Right forelimb (tissue), 1 donor: ENCODE measurements around the gene MALL.
"Not testable (repeated sequence)": the region's sequence is repeated elsewhere in the genome, so short reads cannot be mapped to it uniquely, and the experiment has no call there.

Source experiments
- DNase-seq: peaks from one replicate; pipeline ENCODE4 v3.0.0-alpha.2; 2018

MALL gene

DNA sequence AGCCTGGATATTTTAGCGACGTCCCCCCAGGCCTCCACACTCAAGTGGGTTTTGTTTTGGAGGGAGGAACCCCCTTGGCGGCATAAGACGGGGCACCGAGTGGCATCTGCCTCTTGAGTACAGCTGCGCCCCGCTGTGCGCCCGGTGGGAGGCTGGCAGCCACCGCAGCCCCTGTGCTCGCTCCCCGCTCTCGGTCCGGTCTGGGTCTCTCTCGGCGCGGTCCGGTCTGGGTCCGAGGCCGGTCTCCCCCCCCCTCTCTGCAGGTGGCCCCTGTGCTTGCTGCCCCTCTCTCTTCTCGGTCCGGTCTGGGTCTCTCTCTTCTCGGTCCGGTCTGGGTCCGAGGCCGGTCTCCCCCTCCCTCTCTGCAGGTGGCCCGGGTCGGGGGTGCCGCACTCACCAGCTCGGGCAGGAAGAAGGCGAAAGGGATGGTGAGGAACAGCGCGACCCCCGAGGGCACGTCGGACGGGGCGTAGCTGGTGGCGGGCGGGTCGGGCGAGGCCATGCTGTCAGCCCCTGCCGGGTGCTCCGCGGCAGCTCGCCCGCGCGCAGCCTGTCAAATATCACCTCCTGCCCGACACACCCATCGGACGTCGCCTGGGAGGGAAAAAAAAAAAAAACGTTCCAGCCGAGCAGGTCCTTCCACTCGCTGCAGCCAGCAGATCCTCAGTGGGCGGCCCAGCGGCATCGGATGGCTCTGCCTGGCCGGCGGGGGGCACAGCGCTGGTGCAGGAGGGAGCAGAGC, at the start of gene MALL:
Gene MALL (minus strand): TSS at position 532 of the 742 bp plus-strand sequence. CDS start 30 bp downstream, at position 502.
- DNase-seq, result no peak

DNA sequence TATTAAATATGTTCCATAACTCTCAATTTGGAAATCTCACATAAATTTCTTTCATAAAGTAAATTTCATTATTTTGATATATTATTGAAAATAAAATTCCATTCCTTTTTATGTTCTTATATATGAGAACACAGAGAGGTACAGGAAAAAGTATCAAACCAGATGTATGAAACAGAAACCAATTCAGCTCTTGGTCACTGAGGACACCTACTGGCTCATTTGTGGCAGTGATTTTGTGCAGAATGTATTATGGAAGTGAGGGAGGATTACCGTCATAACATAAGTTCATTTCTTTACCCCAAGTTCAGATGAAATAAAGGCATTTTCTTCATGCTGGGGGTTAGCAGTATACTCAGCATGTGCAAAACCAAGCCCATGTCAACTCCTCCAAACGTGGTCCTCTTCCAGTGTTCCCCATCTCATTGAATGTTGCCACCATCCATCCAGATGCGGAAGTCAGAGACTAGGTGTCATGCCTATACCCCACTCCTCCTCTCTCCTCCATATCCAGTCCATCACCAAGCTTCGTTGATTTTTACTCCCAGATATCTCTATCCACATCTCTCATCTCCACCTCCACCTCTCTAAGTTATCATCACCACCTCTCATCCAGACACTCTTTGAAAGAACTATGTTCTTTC, 41.7 kb upstream of the MALL start:
- DNase-seq, result no peak

- not testable (repeated sequence) for DNase-seq
Measured at GRCh38 chr2:110154828-110155227, 39.2 kb upstream of the MALL start.

DNA sequence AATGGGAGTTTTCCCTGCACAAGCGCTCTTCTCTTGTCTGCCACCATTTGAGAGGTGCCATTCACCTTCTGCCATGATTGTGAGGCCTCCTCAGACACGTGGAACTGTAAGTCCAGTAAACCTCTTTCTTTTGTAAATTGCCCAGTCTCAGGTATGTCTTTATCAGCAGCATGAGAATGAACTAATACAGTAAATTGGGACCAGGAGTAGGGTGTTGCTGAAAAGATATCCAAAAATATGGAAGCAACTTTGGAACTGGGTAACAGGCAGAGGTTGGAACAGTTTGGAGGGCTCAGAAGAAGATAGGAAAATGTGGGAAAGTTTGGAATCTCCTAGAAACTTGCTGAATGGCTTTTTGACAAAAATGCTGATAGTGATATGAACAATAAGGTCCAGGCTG, 38.6 kb upstream of the MALL start:
- DNase-seq, result not testable (repeated sequence)

GRCh38 chr2:110153416-110153815, 37.8 kb upstream of the MALL start:
- DNase-seq, result no peak

GRCh38 chr2:110152943-110153342, 37.3 kb upstream of the MALL start:
- DNase-seq, result no peak

DNA sequence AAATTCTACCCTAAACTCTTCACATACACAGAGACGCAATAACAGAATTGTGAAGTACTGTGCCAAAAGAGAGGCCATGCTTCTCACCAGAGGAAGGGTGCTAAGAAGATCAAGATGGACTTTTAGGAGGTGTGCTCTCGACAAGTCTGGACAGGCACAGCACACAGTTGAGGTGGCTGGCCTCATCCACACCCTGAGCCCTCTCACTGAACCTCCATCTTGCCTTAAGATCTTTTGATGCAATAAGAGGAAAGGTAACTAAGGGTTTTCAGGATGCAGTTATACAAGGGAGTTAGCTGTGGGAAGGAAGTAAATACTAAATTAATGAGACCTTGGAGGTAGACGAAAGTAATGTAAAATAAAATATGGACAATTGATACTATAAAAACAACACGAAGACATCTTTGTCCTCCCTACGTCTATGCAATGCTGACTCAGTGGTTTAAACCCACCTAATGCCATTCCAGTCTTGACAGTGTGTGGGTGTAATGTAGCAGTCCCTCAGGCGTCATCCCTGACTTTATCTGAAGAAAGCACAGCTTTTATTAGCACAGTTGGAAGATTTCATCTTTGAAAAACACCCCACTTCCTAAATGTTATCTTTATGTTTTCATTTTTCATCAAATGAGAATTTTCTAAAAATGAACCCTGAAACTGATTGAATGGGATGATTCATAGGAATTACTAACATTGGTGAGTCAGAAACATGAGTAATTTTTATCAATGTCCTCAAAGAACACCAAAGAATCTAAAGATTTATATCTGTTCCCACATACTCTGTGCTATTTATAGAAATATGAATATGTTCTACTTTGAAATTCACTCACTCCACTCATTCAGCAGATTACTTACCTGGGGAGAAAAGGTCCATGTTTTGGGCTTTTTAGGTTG, 34.0 kb upstream of the MALL start:
- DNase-seq, result no peak

DNA sequence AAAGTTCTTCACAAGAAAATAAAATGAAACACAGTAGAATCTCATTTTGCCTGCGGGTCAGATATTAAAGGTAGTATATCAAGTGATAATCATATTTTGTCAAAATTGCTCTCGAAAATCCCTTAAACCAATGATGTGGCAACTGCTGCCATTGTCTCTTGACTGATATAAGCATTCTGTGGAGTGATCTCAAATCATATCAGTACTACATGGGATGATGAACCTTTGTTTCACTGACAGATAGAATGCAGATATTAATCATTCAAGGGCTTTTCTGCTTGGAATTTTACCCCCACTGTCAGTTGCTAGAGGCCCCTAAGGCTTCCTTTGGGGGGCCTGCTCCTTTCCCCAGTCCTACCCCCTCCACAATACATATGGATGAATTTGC, 31.3 kb upstream of the MALL start:
- no peak for DNase-seq

- DNase-seq, result no peak
Measured at GRCh38 chr2:110146183-110146944, 30.7 kb upstream of the MALL start.

DNA sequence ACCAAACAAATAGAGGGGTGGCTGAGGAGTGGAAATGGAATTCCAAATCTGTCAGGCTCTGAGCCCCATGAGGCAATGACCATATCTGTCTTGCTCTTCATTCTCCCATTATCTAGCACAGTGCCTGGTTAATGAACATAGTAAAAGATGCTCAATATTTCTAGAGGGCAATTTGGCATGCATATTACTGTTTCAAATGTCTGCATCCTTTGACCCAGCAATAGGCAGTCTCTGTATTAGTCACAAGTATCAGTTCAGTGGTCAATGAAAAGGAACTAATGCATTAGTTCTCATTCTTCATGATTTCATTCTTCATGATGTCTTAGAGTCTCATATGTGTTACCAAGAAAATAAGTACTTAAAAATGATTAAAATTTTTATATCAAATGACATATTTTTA, 28.4 kb upstream of the MALL start:
- no peak for DNase-seq

GRCh38 chr2:110140401-110140800, 24.8 kb upstream of the MALL start:
- DNase-seq, result no peak

- DNase-seq, result no peak
Measured at GRCh38 chr2:110134025-110134424, 18.4 kb upstream of the MALL start.

GRCh38 chr2:110131166-110131565, 15.5 kb upstream of the MALL start:
- no peak for DNase-seq

DNA sequence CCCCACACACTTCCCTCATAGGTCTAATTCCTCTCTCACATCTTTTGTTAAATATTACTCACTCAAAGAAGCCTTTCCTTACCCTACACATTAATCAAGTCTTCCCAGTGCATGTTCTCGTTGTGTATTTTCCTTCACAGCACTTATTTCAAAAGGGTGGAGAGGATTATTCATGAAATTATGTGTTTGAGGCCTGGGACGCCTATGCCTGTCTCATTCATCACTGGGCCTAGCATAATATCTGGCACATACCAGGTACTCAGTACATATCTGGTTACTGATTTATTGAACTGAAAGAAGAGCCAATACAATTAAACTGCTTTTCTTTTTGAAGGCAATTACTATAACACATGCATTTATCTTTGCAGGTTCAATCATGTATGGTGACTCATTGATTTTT, 15.1 kb upstream of the MALL start:
- DNase-seq, result no peak

- DNase-seq, result no peak
Measured at GRCh38 chr2:110126906-110127305, 11.3 kb upstream of the MALL start.

DNA sequence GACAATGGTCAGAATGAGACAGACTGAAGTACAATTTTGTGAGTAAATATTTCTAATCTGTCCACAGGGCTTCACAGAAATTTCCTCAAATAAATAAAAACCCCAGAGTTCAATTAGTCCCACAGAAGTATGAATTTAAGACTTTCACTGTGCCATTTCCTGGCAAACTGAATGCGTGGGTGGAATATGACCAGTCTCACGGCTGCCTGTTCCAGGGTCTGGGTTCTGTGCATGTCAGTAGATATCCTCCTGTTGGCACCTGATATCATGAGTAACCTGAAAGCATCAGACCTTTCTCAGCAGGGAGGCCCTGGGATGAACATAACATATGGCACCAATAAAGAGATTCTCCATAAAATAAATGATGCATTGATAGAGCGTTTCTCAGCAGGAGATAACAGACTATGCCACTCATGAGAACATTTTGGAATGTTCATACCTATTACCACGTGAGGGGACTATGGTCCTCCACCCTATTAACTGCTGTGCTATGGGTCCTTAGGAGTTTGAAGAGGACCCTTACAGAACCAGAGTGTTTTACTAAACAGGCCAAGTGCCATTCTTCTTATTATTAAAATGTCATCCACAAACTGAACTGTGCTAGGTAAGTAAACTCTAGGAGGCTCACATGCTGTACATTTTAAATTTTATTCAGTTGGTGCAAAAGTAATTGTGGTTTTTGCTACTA, 10.6 kb upstream of the MALL start:
- no peak for DNase-seq

DNA sequence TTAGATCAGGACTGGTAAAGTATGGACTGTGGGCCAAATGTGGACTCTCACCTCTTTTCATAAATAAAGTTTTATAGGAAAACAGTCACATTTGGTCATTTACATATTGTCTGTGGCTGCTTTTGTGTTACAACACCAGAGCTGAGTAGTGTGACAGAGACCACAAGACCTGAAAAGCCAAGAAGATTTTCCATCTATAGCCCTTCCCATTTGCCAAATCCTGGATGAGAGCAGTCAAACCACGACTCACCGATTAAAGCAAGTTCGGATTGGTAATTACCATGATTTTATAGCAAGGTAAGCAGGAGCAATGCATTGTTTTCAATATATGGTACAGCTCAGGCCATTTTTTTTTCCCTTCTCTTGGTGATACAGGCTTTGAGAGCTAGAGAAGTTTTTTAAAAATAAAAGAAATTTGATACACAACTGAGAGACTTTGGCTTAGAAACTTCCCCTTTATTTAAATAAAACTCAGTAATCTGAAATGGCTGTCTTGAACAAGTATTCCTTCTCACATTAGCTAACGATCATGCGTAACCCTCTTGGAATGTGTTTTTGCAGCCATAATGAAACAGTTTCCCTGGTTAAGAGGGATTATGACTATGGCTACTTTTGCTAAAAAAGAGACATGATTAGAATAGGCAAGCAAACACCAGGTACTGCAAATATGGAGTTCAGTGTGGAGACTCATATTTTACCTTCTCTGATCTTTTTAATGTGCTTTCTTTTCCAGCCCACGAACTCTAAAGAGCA, 9.5 kb upstream of the MALL start:
- no peak for DNase-seq

DNA sequence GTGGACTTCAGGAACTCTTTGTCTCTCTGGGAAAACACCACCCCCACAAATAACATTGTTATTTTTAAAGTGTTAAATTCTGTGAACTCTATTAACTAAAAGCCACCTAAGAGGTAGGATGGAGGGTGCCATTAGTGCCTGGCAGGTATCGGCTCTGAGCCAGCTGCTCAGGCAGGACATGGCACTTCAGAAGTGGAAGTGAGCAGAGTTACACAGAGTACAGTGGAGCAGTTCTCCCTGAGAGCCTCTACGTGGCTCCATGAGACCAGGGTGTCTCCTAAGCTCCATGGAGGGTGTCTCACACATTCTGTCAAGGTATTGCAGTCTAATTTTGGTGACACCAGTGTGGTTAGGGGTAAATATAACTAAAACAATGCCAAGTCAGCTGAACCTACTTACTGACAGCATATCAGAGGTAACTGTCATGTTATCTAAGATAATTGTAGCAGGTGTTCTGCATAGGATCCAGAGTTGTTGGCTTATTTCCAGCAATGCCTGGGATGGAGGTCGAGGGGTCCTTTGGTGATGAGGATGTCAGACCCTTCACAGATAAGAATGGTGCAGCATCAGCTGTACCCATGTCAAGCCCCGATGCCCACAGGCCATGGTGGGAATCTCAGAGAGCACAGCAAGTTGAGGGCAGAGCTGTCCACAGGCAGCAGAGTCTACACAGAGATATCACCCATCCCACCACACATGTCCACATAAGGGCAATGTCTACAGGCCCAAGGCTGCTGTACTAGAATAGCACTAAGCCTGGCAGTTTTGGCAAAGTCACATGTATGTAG, 8.6 kb upstream of the MALL start:
- no peak for DNase-seq

DNA sequence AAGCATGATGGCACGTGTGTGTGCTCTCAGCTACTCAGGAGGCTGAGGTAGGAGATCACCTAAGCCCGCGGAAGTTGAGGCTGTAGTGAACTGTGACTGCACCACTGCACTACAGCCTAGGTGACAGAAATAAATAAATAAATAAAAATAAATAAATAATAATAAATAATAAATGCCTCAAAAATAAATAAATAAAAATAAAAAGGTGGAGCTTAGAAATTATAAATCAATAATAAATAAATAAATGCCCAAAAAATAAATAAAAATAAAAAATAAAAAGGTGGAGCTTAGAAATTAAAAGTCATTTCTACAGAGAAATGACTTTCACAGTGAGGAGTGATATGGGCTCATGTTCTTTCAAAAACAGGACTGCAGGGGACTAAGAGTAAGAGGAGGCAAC, 6.0 kb upstream of the MALL start:
- DNase-seq, result no peak

- DNase-seq, result no peak
Measured at GRCh38 chr2:110121052-110121334, 5.4 kb upstream of the MALL start.
